NOMO-1 treated with DMSO at 0.1 percent for 48 hours (cell line): ENCODE results near the gene FARSA.
"Not testable (repeated sequence)": the region's sequence is repeated elsewhere in the genome, so short reads cannot be mapped to it uniquely, and the experiment has no call there.

Experiments used
- DNase-seq: peaks from one replicate; lab custom pipeline; 2025; ENCODE audit not compliant: unreplicated experiment; lab: John Stamatoyannopoulos, UW

Gene FARSA

DNA sequence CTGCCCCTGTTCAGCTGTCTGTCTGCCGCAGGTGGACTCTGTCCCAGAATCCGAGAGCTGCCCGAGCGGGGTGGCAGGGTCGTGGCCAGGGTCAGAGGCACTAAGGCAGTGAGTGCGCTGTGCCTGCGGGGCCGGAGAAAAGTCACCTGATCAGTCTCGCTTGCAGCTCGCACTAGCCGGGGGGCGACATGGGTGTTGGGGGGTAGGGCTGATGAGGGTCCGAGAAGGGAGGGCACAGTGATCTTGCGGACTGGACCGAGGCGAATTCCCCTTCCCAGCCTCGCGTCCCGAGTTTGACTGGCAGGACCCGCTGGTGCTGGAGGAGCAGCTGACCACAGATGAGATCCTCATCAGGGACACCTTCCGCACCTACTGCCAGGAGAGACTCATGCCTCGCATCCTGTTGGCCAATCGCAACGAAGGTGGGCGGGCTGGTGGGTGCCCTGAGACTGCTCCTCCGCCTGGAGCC lies 41.9 kb downstream of the FARSA start:
- no peak for DNase-seq

DNA sequence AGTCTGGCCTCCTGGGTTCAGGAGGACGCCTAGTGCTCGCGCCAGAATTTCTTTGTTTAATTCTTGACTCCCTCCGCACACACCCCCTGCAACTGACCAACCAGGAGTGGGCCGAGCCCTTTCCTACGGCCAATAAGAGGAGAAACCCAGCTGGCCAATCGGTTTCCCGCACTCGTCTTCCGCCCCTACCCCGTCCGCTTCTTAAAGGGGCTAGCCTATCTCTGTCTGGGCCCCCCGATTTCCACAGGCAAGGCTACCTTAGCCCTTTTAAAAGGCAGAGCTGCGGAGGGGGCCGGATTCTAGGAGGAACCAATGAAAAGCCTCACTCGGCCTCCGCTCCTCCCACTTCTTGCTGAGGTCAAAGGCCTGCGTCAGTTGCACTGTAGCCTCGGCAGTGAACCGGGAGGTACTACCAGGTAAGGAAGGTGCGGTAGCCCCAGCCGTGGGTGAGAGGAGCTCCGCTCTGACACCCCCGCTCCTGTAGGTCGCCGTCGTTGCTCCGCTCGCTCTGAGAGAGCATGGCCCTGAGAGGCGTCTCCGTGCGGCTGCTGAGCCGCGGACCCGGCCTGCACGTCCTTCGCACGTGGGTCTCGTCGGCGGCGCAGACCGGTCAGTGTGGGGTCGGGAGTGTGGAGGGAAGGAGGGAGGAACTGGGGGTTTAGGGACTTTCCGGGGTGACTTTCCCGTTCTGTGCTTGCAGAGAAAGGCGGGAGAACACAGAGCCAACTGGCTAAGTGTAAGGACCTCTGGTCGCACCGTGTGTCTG lies 42.5 kb downstream of the FARSA start, which contains the start of gene GCDH:
Gene GCDH (plus strand): TSS at position 374 of the 766 bp plus-strand sequence. CDS start 145 bp downstream, at position 519.
- DNase-seq: peak; percentile 100

DNA sequence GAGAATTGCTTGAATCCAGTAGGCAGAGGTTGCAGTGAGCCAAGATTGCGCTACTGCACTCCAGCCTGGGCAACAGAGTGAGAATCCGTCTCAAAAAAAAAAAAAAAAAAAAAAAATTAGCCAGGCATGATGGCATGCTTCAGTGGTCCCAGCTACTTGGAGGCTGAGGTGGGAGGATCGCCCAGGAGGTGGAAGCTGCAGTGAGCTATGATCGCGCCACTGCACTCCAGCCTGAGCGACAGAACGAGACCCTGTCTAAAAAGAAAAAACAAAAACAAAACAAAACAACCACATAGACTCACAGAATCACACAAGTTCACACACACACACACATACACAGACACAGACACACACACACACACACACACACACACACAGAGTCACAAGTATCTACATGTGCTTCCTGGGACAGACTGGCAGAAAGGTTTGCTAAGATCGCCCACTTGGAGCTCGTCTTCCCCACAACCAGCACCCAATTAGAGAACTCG lies 43.2 kb downstream of the FARSA start:
- DNase-seq: not testable (repeated sequence)

DNA sequence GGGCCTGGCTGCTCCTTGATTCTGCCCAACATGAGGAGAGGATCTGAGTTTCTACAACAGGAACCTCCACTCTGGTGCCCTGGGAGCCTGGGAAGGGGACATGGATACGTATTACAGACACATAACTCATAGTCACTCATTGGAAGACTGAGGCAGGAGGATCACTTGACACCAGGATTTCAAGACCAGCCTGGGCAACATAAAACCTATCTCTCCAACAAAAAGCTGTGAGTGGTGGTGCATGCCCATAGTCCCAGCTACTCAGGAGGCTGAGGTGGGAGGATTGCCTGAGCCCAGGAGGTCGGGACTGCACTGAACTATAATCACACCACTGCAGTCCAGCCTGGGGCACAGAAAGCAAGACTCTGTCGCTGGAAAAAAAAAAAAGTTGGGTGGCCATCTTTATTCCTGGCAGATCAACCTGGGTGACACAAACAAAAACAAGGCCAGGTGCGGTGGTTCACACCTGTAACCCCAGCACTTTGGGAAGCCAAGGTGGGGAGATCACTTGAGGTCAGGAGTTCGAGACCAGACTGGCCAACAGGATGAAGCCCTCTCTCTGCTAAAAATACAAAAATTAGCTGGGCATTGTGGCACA lies 45.4 kb downstream of the FARSA start:
- DNase-seq: no peak

DNA sequence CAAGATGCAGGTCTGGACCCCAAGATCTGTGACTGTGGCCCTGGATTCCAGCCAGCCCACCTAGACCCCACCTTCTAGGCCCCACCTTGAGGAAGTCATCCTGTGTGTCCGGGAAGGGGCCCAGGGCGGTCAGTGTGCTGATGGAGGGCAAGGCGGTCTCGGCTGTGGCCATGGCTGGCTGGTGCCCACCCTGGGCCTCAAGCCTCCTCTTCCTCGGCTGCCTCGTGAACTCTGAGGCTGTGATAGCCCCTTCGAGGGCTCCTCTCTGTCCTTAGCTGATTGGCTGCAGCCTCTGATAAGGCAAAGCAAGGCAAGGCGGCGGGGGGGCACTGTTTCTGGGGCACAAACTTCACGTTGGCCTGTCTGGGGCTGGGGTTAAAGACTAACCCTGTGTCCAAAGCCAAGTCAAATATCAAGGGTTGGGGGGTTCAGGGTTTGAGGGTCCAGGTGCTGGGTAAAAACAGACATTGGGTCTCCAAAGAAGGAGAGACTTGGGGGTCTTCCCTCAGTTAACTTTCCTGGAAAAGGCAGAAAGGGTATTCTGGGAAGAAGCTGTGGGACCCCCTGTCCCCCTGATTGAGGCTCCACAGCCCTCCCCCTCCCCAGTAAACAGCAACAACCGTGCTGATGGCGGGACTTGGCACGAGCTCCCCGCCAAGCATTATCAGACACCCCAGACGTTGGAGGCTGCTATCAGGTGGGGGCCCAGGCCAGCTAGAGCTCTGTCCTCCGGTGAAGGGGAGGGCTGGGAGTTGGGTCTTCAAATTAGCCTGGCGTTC lies 46.4 kb downstream of the FARSA start, which contains the start of gene KLF1:
Gene KLF1 (minus strand): TSS at position 233 of the 779 bp plus-strand sequence. CDS start 61 bp downstream, at position 172.
- no peak for DNase-seq

DNA sequence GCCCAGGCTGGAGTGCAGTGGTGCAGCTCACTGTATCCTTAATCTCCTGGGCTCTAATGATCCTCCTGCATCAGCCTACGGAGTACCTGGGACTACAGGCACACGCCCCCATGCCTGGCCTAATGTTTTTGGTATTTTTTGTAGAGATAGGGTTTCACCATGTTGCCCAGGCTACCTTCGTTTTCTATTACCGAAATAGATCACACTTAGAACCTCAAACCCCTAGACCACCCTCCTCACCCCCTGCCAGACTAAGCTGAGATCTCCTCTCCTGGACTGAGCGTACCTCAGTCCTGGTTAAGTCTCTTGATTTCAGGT lies 46.9 kb downstream of the FARSA start:
- no peak for DNase-seq

DNA sequence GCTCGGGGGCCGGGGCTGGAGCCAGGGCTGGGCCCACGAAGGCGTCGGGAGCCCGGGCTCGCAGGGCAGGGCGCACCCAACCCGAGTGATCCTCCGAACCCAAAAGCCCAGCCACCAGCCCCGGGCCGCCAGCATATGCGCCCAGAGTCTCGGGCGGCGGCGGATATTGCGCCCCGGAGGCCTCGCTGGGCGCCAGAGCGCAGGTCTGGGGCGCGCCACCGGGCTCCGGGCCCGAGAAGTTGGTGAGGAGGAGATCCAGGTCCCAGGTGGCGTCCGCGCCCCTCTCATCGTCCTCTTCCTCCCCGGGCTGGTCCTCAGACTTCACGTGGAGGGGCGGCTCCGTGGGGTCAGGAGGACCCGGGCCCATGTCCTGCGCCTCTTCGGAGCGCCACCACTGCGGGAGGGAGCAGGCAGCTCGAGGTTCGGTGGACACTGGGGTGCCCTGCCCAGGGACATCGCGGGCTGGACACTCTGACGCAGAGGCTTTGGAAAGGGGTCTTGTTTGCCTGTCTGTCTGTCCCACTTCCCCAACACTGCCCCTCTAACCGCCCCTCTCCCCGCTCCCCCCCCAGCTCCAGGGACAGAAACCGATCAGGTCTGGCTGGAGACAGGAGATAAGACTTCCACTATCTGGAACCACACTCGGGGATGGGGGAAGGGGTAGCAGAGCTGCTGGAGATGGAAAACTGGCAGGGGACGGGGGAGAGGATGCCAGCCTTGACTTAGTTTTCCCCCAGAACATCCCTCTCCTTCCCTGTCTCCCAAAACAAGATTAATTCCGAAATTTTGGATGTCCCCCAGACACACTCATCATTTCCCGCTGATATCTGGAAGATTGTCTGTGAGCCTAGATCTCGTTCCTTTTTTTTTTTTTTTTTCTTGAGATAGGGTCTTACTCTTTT lies 47.5 kb downstream of the FARSA start:
- DNase-seq: no peak

DNA sequence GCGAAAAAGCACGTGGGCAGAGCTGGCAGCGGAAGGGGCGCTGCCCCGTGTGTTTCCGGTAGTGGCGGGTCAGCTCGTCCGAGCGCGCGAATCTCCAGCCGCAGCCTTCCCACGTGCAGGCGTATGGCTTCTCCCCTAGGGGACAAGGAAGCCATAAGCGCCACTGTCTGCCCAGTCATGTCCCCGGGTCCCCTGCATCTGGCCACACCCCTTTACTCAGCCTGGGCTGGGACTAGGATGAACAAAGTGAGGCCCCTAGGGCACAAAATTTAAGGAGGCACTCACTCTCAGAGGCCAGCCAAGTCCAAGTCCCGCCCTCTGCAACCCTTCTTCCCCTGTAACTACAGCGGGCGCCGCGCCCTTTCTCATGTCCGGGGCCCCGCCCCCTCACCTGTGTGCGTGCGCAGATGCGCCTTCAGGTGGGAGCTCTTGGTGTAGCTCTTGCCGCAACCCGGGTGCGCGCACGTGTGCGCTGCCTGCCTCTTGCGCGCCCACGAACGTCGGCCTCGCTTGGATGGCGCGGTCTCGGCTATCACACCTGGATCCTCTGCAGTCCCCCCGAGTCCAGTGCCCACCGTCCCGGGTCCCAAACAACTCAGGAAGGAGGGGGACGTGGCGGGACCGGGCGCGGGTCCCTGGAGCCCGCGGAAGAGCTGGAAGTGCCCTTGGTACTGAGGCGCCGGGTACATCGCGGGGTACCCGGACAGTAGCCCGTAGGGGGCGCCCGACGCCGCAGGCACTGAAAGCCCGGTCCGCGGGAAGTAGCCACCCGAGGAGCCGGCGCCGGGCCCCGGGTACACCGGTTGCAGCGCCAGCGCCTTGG lies 48.4 kb downstream of the FARSA start:
- DNase-seq: peak; percentile 58

DNA sequence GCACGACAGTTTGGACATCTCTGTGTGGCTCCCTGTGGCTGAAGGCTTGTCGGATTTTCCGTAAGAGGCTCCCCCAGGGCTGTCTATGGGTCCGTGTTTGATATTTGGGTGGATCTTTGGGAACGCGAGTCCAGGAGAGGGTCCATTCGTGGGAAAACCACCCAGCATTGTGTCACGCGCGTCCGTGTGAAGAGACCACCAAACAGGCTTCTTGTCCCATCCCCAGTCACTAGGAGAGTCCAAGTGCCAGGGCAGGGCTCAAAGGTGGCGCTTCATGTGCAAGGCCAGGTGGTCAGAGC lies 48.9 kb downstream of the FARSA start:
- no peak for DNase-seq

DNA sequence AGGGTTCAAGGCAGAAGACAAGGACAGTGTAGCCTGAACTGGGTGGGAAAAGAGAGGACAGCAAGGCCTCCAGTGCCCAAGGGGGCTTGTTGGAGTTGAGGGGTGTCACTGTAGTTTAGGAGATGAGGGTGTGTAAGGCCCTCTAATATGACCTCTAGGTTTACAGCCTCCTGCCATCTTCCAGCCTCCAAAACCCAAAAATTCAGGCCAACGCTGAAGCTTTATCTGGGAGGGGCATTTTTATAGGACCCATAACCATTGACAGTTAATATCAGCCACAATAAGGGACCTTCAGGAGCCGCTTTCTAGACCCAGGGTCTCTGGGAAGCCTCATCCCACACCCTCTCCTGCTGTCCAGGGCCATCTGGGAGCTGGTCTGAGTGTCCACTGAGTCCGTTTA lies 49.3 kb downstream of the FARSA start:
- DNase-seq: no peak

DNA sequence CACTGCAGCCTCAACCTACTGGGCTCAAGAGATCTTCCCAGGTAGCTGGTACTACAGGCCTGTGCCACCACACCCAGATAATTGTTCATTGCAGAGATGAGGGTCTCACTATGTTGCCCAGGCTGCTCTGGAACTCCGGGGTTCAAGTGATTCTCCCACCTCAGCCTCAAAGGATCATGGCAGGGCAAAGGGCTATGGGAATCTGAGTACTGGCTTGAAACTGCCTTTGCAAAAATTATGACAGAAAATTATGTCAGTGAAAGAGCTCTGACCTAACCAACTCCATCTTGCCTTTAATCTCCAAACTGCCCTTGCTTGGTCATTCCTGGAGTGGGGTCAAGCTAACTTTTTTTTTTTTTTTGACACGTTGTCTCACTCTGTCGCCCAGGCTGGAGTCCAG lies 50.9 kb downstream of the FARSA start:
- DNase-seq: no peak

DNA sequence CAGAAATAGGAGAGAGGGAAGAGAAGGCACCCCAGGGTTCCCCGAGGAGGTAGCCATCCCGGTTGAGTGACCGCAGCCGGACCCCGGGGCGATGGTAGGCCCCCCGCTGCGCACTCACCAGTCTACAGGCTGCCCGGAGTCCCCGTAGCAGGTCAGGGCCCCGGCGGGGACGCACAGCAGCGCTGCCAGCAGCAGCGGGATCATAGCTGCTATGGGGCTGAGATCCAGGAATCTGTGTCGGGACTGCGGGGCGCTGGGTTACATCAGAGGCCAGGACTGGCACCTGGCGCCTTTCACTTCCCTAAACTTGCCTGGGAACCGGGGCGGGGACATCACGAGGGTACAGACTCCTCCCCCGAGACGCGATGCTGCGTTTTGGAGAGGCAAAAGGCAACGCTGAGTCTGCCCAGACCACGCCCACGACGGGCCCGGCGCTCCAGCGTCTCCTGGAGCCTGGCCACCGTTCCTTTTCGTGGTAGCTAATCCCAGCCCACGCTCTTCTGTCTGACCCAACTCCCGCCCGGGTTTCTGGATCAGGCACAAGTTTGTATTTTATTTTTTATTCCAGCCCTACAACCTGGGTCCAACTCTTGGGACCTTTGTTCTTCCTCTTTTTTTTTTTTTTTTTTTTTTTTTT lies 52.2 kb downstream of the FARSA start, which contains the start of gene DNASE2:
Gene DNASE2 (minus strand): TSS at position 278 of the 637 bp plus-strand sequence. CDS start 74 bp downstream, at position 204.
- peak; percentile 97 for DNase-seq

DNA sequence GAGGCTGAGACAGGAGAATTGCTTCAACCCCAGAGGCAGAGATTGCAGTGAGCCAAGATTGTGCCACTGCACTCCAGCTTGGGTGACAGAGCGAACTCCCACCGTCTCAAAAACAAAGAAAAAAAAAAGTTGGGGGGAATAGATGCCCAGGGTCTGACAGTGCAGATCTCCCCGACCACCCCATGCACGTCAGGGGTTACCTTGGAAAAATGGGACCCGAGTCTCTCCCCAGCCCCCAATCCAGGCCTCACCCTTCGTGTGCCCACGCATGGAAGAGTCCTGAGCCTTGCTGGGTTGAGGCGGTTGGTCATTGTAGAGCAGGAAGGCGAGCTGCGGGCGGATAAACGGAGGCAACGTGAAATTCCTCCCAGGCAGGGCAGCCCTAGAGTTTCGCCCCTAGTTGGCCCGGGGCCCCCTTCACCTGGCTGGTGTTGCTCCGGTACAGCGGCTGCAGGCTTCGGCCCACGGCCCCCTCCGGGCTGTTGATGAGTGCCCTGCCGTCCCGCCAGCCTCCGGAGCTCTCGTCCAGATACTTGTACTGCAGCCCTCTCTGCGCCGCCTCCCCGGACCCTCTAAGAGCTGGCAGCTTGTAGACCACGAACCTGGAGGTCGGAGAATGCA lies 52.9 kb downstream of the FARSA start:
- DNase-seq: no peak

DNA sequence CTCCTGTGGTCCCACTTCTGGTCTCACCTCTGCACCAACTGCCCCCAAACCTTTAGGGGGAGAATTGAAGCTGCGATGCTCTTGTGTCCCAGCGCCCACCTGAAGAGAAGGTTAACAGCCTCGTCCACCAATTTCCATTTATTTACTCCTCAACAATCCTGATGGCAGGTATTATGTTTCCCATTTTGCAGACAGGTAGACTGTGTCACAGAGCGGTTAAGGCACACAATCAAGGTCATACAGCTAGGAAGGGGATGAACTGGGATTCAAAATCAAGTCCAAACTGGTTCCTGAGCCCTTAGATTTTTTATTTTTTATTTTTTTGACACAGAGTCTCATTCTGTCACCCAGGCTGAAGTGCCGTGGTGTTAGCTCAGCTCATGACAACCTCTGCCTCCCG lies 58.4 kb downstream of the FARSA start:
- no peak for DNase-seq

DNA sequence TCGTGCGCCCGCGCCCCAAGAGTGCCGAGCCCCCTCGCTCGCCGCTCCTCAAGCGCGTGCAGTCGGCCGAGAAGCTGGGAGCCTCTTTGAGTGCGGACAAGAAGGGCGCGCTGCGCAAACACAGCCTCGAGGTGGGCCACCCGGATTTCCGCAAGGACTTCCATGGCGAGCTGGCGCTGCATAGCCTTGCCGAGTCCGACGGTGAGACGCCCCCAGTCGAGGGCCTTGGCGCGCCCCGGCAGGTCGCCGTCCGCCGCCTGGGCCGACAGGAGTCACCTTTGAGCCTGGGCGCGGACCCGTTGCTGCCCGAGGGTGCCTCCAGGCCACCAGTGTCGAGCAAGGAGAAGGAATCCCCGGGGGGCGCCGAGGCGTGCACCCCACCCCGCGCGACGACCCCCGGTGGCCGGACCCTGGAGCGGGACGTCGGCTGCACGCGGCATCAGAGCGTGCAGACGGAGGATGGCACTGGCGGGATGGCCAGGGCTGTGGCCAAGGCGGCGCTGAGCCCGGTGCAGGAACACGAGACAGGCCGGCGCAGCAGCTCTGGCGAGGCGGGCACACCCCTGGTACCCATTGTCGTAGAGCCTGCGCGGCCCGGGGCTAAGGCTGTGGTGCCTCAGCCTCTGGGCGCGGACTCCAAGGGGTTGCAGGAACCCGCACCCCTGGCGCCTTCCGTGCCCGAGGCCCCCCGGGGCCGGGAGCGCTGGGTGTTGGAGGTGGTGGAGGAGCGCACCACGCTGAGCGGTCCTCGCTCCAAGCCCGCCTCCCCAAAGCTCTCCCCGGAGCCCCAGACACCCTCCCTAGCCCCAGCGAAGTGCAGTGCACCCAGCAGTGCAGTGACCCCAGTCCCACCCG lies 59.4 kb downstream of the FARSA start:
- no peak for DNase-seq

DNA sequence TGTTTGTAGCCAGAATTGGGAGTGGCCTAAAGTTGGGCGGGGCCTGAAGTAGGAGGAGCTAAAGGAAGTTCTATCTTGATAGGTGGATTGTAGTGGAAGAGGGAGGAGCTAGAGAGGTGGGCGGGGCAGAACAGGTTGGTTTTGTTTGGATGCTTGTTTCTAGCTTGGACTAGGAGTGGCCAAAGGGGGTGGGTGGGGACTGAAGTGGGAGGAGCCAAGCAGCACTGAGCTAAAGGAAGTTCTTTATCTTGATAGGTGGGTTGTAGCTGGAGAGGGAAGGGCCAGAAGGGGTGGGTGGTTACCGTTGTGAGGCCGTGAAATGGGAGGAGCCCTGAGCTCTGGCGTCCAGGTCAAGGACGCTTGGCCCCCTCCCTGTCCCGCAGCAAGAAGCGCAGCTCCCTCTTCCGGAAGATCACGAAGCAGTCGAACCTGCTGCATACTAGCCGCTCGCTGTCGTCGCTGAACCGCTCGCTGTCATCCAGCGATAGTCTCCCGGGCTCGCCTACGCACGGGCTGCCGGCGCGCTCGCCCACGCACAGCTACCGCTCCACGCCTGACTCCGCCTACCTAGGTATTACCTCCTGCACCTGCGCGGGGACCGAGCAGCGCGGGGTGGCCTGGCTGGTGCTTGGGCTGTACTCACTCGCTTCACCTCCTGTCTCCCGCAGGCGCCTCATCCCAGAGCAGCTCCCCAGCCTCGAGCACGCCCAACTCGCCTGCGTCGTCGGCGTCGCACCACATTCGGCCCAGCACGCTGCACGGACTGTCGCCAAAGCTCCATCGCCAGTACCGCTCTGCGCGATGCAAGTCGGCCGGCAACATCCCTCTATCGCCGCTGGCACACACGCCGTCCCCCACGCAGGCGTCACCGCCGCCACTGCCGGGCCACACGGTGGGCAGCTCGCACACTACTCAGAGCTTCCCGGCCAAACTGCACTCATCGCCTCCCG lies 60.3 kb downstream of the FARSA start:
- no peak for DNase-seq
